Mucosa of descending colon (tissue), 3 donors: Measurements from ENCODE around the gene GGTA1. TPM values are rescaled to one million over a fixed set of nuclear protein-coding genes. Genes with fewer than 3 reads are reported as not detected.

ENCODE experiments used
- ATAC-seq: fragments of 200-7000 bp; cut with Tn5 transposase; one replicate; pipeline ENCODE4 v1.9.1; 2020; ENCODE audit warnings: mild to moderate bottlenecking, moderate library complexity
- DNase-seq, 3 donors: peaks; one replicate each; pipeline ENCODE4 v3.0.0-alpha.2; 2020
- H3K36me3 ChIP-seq: fragments of 200-600 bp; one replicate; pipeline ENCODE4 v1.8.0; 2021; ENCODE audit warnings: low read depth, mild to moderate bottlenecking
- H3K4me1 ChIP-seq: fragments of 200-600 bp; one replicate; pipeline ENCODE4 v1.8.0; 2021; ENCODE audit warnings: low read depth, mild to moderate bottlenecking
- H3K4me3 ChIP-seq: fragments of 200-600 bp; one replicate; pipeline ENCODE4 v1.8.0; 2021; ENCODE audit warnings: mild to moderate bottlenecking
- H3K9me3 ChIP-seq: fragments of 200-600 bp; one replicate; pipeline ENCODE4 v1.8.0; 2021; ENCODE audit warnings: mild to moderate bottlenecking
- CTCF ChIP-seq: fragments of 200-600 bp; IDR thresholded peaks from one replicate; pipeline ENCODE4 v1.8.0; 2022; ENCODE audit warnings: antibody characterized with exemption, mild to moderate bottlenecking
- intact Hi-C, 2 donors: fragments of 100-400 bp; cut with DNase I in 1 of 2; cut with micrococcal nuclease in 1 of 2; formaldehyde crosslinking; loops; one replicate each; pipeline versions ENCODE4 v1.11.0 to v1.11.1; 2022; cut with DNase I, micrococcal nuclease
- long read RNA-seq, 2 donors: library from polyadenylated mRNA; unstranded; transcript quantifications; one replicate each; pipeline ENCODE4 v2.0.0, GENCODE V29; 2019 to 2021
- total RNA-seq, 3 donors: library from RNA; stranded (reverse); fragmentation: NEBNext Ultra II Directional in 2 of 3; extraction: Animal tissue kit (Norgen Biotek cat#: 25700) in 2 of 3; gene quantifications; one replicate each; pipeline versions ENCODE4 v1.2.1 to v1.2.4, GENCODE V29; 2021 to 2023
- donor health status: DM: no; HTN: no; CAD: no; lungs with moderate emphysema.
- donor health status: DM: no; HTN: no; CAD: no.
- donor health status: DM: no; HTN: yes; CAD: no.

GGTA1 gene
- total RNA-seq, result 1 to 10 TPM; 1.7 to 6.5 (median 3.2) TPM
- long read RNA-seq, donor 1, partial matches to known transcripts, result 0 of 6 reads
- long read RNA-seq, donor 1, other reads (novel, unspliced or antisense), result 2 of 6 reads
- long read RNA-seq, donor 2, partial matches to known transcripts, result 0 of 2 reads
- long read RNA-seq, donor 2, other reads (novel, unspliced or antisense), result 1 of 2 reads

GRCh38 chr9:121499427-121500164 is at the start of gene GGTA1:
TSS of gene GGTA1 (minus strand) at chr9:121499844. CDS start at chr9:121467922, 31,922 bp downstream.
- TF ChIP-seq CTCF, result no peak

GRCh38 chr9:121548666-121549065 is 49.0 kb upstream of the GGTA1 start:
- ATAC-seq (no peak), DNase-seq (no peak)
- H3K4me1 ChIP-seq, result peaks cover 8% of the 10 kb centered on the region
- intact Hi-C loops, result loop anchor here (5.0 kb wide), 1 partner anchor 444 kb away; no protein-coding TSS in a partner anchor
- no peaks in the 10 kb centered on the region for H3K9me3 ChIP-seq
- no peaks in the 10 kb centered on the region for H3K36me3 ChIP-seq
- TF ChIP-seq CTCF, result no peak
- H3K4me3 ChIP-seq, result no peak overlapping the region

More at GRCh38 chr9:121499427-121500164, at the start of gene GGTA1:
- H3K36me3 ChIP-seq, result no peaks in the 10 kb centered on the region
- H3K4me3 ChIP-seq, result no peak within 1 kb of the TSS
- intact Hi-C loops, result no loop called here
- DNase-seq (peak; percentile 44 to 64 (median 56)), ATAC-seq (peak; percentile 86)
- H3K4me1 ChIP-seq, result peaks cover 26% of the 10 kb centered on the region
- no peaks in the 10 kb centered on the region for H3K9me3 ChIP-seq

GRCh38 chr9:121545875-121546423 is 46.3 kb upstream of the GGTA1 start:
- intact Hi-C loops, result loop anchor here (5.0 kb wide), 1 partner anchor 446 kb away; no protein-coding TSS in a partner anchor
- peak; percentile 98 for ATAC-seq
- TF ChIP-seq CTCF, result peak; percentile 94
- DNase-seq, result peak; percentile 93 to 96 (median 95)
- H3K4me1 ChIP-seq, result peaks cover 8% of the 10 kb centered on the region
- H3K4me3 ChIP-seq, result no peak overlapping the region
- H3K9me3 ChIP-seq, result no peaks in the 10 kb centered on the region
- H3K36me3 ChIP-seq, result no peaks in the 10 kb centered on the region

GRCh38 chr9:121545150-121545874 is 45.7 kb upstream of the GGTA1 start:
- no peak for DNase-seq
- Histone ChIP-seq H3K36me3 (no peaks in the 10 kb centered on the region), H3K4me1 (peaks cover 4% of the 10 kb centered on the region), H3K9me3 (no peaks in the 10 kb centered on the region), H3K4me3 (no peak overlapping the region)
- no peak for TF ChIP-seq CTCF
- ATAC-seq, result no peak
- intact Hi-C loops, result loop anchor here (5.0 kb wide), 1 partner anchor 447 kb away; no protein-coding TSS in a partner anchor

- DNase-seq (no peak), ATAC-seq (no peak)
- Histone ChIP-seq H3K36me3 (no peaks in the 10 kb centered on the region), H3K4me3 (no peak overlapping the region), H3K4me1 (peaks cover 4% of the 10 kb centered on the region), H3K9me3 (no peaks in the 10 kb centered on the region)
- TF ChIP-seq CTCF, result no peak
- intact Hi-C loops, result no loop called here
These were observed 42.4 kb upstream of the GGTA1 start for GRCh38 chr9:121542025-121542424.
